ENCODE data around the gene HOXD3. TPM values are rescaled to one million over a fixed set of nuclear protein-coding genes. Genes with fewer than 3 reads are reported as not detected.

The HOXD3 gene
- total and polyA plus RNA-seq, 8 donors, result 0.15 to 1.0 (median 0.40) TPM; not detected in 1

GRCh38 chr2:176142281-176142680, 14.8 kb upstream of the HOXD3 start:
- Histone ChIP-seq H3K9me3 (no peaks in the 10 kb centered on the region), H3K27me3 (peaks cover 69 to 100% of the 10 kb centered on the region in 2 donors), H3K4me1 (peaks cover 4 to 12% of the 10 kb centered on the region in 2 donors), H3K4me3 (no peak overlapping the region), H3K36me3 (no peaks in the 10 kb centered on the region), H3K27ac (no peak overlapping the region)
- no peak for TF ChIP-seq CTCF (IDR thresholded peaks at IDR 0.05)
- no peak for ATAC-seq
- no peak for DNase-seq
- intact Hi-C loops (cut with DNase I), result loop anchor here in 1 of 2 donors (10.0 kb wide), 1 partner anchor 313 kb away; no protein-coding TSS in a partner anchor

GRCh38 chr2:176145085-176145969, 11.8 kb upstream of the HOXD3 start:
- Histone ChIP-seq H3K4me3 (no peak overlapping the region), H3K9me3 (no peaks in the 10 kb centered on the region), H3K36me3 (no peaks in the 10 kb centered on the region), H3K27me3 (peaks cover 69 to 100% of the 10 kb centered on the region in 2 donors), H3K27ac (no peak overlapping the region), H3K4me1 (peaks cover 0 to 6% of the 10 kb centered on the region in 2 donors)
- ATAC-seq (no peak), DNase-seq (no peak)
- TF ChIP-seq CTCF (IDR thresholded peaks at IDR 0.05), result no peak
- intact Hi-C loops (cut with DNase I), result loop anchor here in 1 of 2 donors (10.0 kb wide), 1 partner anchor 309 kb away; no protein-coding TSS in a partner anchor

- intact Hi-C loops (cut with DNase I), result loop anchor here in 1 of 2 donors (10.0 kb wide), 1 partner anchor 309 kb away; no protein-coding TSS in a partner anchor
- ATAC-seq (no peak), DNase-seq (no peak)
- Histone ChIP-seq H3K4me1 (no peaks in the 10 kb centered on the region), H3K4me3 (no peak overlapping the region), H3K9me3 (no peaks in the 10 kb centered on the region), H3K27me3 (peaks cover 71 to 100% of the 10 kb centered on the region in 2 donors), H3K36me3 (no peaks in the 10 kb centered on the region), H3K27ac (no peak overlapping the region)
- TF ChIP-seq CTCF (IDR thresholded peaks at IDR 0.05), result no peak
Observed at GRCh38 chr2:176146101-176146500, 11.0 kb upstream of the HOXD3 start.

GRCh38 chr2:176146645-176147044, 10.5 kb upstream of the HOXD3 start:
- Histone ChIP-seq H3K27ac (no peak overlapping the region), H3K4me1 (no peaks in the 10 kb centered on the region), H3K4me3 (no peak overlapping the region), H3K9me3 (no peaks in the 10 kb centered on the region), H3K27me3 (peaks cover 71 to 100% of the 10 kb centered on the region in 2 donors), H3K36me3 (no peaks in the 10 kb centered on the region)
- TF ChIP-seq CTCF (IDR thresholded peaks at IDR 0.05), result no peak
- intact Hi-C loops (cut with DNase I), result loop anchor here in 1 of 2 donors (10.0 kb wide), 1 partner anchor 308 kb away; no protein-coding TSS in a partner anchor
- DNase-seq (no peak), ATAC-seq (no peak)

GRCh38 chr2:176147210-176147799, 9.8 kb upstream of the HOXD3 start:
- no peaks in the 10 kb centered on the region for H3K36me3 ChIP-seq
- no peak overlapping the region for H3K27ac ChIP-seq
- ATAC-seq (no peak), DNase-seq (no peak)
- peaks cover 77 to 100% of the 10 kb centered on the region in 2 donors for H3K27me3 ChIP-seq
- no peak for TF ChIP-seq CTCF (IDR thresholded peaks at IDR 0.05)
- no peaks in the 10 kb centered on the region for H3K4me1 ChIP-seq
- no peaks in the 10 kb centered on the region for H3K9me3 ChIP-seq
- no peak overlapping the region for H3K4me3 ChIP-seq
- intact Hi-C loops (cut with DNase I), result loop anchor here in 1 of 2 donors (10.0 kb wide), 1 partner anchor 307 kb away; no protein-coding TSS in a partner anchor

All from left lung (tissue), 10 donors.